HepG2 (cell line): ENCODE measurements around the gene SERPIND1. TPM values are rescaled to one million over a fixed set of nuclear protein-coding genes. Genes with fewer than 3 reads are reported as not detected.

Experiments used
- ATAC-seq: fragments of 200-7000 bp; cut with Tn5 transposase; 3 replicates; pipeline ENCODE4 v1.9.1; 2020; ENCODE audit warnings: mild to moderate bottlenecking, moderate library complexity
- BruUV-seq: library from RNA; stranded (reverse); fragments of 400-500 nt; replicated peaks from 2 replicates; lab custom pipeline; 2021; lab: Mats Ljungman, UMichigan
- CTCF ChIA-PET: fragments of 300-600 bp; formaldehyde crosslinking; extraction: SDS; loops from one replicate; lab custom pipeline; 2021; ENCODE audit warnings: low total read pairs, inconsistent platforms, low intra/inter-chr PET ratio; lab: Yijun Ruan, JAX
- POLR2A ChIA-PET: fragments of 350-600 bp; sonication (Branson Sonifier 250); formaldehyde crosslinking; loops from one replicate; lab custom pipeline; 2020; ENCODE audit warnings: antibody characterized with exemption, inconsistent platforms; lab: Yijun Ruan, JAX
- DNase-seq: peaks from one replicate; pipeline ENCODE4 v3.0.0-alpha.2; 2015; ENCODE audit warnings: low spot score
- FAIRE-seq: peaks from 3 replicates; lab custom pipeline; 2011; peaks lifted over from hg19 to GRCh38; lab: Jason Lieb, UNC
- H2AFZ ChIP-seq: one replicate; pipeline ENCODE4 v1.6.1; 2011; ENCODE audit warnings: low read length, inconsistent platforms
- H3K27ac ChIP-seq: fragments of 300-600 bp; 3 replicates; pipeline ENCODE4 v1.8.0; 2011; ENCODE audit warnings: mixed run types, mild to moderate bottlenecking, mixed read lengths, low read length, inconsistent platforms; ENCODE audit not compliant: insufficient read depth; ENCODE audit errors: extremely low read length
- H3K27me3 ChIP-seq, 2 experiments: fragments of 200-600 bp in 1 of 2; 2 replicates in 1 of 2; 3 replicates in 1 of 2; pipeline versions ENCODE4 v1.6.0 to v1.8.0; 2011; ENCODE audit warnings: low read length in 2 of 2, mild to moderate bottlenecking in 2 of 2, moderate library complexity in 2 of 2, inconsistent platforms in 1 of 2; ENCODE audit not compliant: insufficient read depth in 2 of 2, control insufficient read depth in 1 of 2
- H3K36me3 ChIP-seq, 2 experiments: fragments of 200-600 bp in 1 of 2; replicated peaks in 1 of 2; 2 replicates in 1 of 2; 3 replicates in 1 of 2; pipeline versions ENCODE4 v1.5.1 to v1.8.0; 2011; ENCODE audit warnings: low read length in 2 of 2, inconsistent platforms in 1 of 2; ENCODE audit not compliant: insufficient read depth in 2 of 2, control insufficient read depth in 1 of 2
- H3K4me1 ChIP-seq: 2 replicates; pipeline ENCODE4 v1.5.1; 2012; ENCODE audit warnings: low read length, inconsistent platforms; ENCODE audit not compliant: insufficient read depth
- H3K4me2 ChIP-seq: 2 replicates; pipeline ENCODE4 v1.6.0; 2011; ENCODE audit warnings: low read depth, low read length, inconsistent platforms
- H3K4me3 ChIP-seq, 3 experiments: fragments of 200-600 bp in 1 of 3; sonication (generic), shearing (Covaris generic) in 1 of 3; replicated peaks in 1 of 3; 2 replicates each; pipeline ENCODE4 v1.5.1; 2011 to 2016; ENCODE audit warnings: low read length in 3 of 3, inconsistent platforms in 2 of 3, low read depth in 2 of 3, mild to moderate bottlenecking in 2 of 3, control low read depth in 1 of 3, mixed read lengths in 1 of 3; ENCODE audit not compliant: insufficient read depth in 1 of 3
- H3K79me2 ChIP-seq: one replicate; pipeline ENCODE4 v1.6.1; 2011; ENCODE audit warnings: low read length, inconsistent platforms; ENCODE audit not compliant: insufficient read depth
- H3K9ac ChIP-seq: 2 replicates; pipeline ENCODE4 v1.6.0; 2011; ENCODE audit warnings: mild to moderate bottlenecking, low read depth, low read length, inconsistent platforms; ENCODE audit not compliant: insufficient read depth
- H3K9me3 ChIP-seq: 2 replicates; pipeline ENCODE4 v1.5.1; 2012; ENCODE audit warnings: mild to moderate bottlenecking, low read length
- H4K20me1 ChIP-seq: 2 replicates; pipeline ENCODE4 v1.6.0; 2011; ENCODE audit warnings: inconsistent platforms, mild to moderate bottlenecking, low read length, moderate library complexity; ENCODE audit not compliant: insufficient read depth
- DR1 ChIP-seq: sonication (generic); formaldehyde crosslinking; IDR thresholded peaks from 2 replicates; pipeline ENCODE4 v1.8.0; 2021; ENCODE audit warnings: mild to moderate bottlenecking, missing genetic modification reagents, inconsistent platforms
- PCBP1 ChIP-seq: fragments of 200-400 bp; formaldehyde crosslinking; IDR thresholded peaks from 2 replicates; pipeline ENCODE4 v1.6.1; 2017; ENCODE audit warnings: mild to moderate bottlenecking, low read depth, low read length, borderline replicate concordance
- RORA ChIP-seq: sonication (generic); formaldehyde crosslinking; IDR thresholded peaks from 2 replicates; pipeline ENCODE4 v1.5.0; 2020; ENCODE audit warnings: mild to moderate bottlenecking, missing genetic modification reagents, moderate library complexity
- SNRNP70 ChIP-seq: fragments of 200-400 bp; formaldehyde crosslinking; IDR thresholded peaks from 2 replicates; pipeline ENCODE4 v1.6.1; 2017; ENCODE audit warnings: mild to moderate bottlenecking, low read depth, low read length, moderate library complexity
- ZNF326 ChIP-seq: sonication (generic); formaldehyde crosslinking; IDR thresholded peaks from 2 replicates; pipeline ENCODE4 v1.4.0; 2020; ENCODE audit warnings: missing genetic modification reagents, borderline replicate concordance
- ZNF691 ChIP-seq: sonication (generic); formaldehyde crosslinking; IDR thresholded peaks from 2 replicates; pipeline ENCODE4 v1.4.0; 2020; ENCODE audit warnings: missing genetic modification reagents, low read depth, mild to moderate bottlenecking, borderline replicate concordance
- ZNF704 ChIP-seq: sonication (generic); formaldehyde crosslinking; IDR thresholded peaks from 2 replicates; pipeline ENCODE4 v1.8.1; 2023; ENCODE audit warnings: mild to moderate bottlenecking, inconsistent platforms, moderate library complexity, missing genetic modification reagents, borderline replicate concordance
- ZNF788 ChIP-seq: sonication (generic); formaldehyde crosslinking; IDR thresholded peaks from 2 replicates; pipeline ENCODE4 v1.5.0; 2020; ENCODE audit warnings: mild to moderate bottlenecking, missing genetic modification reagents, borderline replicate concordance
- ZNF850 ChIP-seq: sonication (generic); formaldehyde crosslinking; conservative IDR thresholded peaks from 2 replicates; pipeline ENCODE4 v1.9.0; 2021; ENCODE audit warnings: mild to moderate bottlenecking, missing genetic modification reagents
- WGBS: methylation state at CpG from one replicate; pipeline ENCODE4 v1.1.6; 2017; ENCODE audit warnings: low lambda C conversion rate; 5-methylcytosine and 5-hydroxymethylcytosine counted together
- in situ Hi-C: cut with HindIII; loops from 2 replicates; pipeline ENCODE4 v1.10.0; 2017; ENCODE audit warnings: low pct_unique_long_range_greater_than_20kb; ENCODE audit not compliant: extremely low pct_ligation_motif_present
- intact Hi-C: fragments of 100-400 bp; cut with micrococcal nuclease; formaldehyde crosslinking; loops from one replicate; pipeline ENCODE4 v1.10.0; 2022; ENCODE audit not compliant: unreplicated experiment
- polyA plus RNA-seq, 8 experiments: library from polyadenylated mRNA; depleted of rRNA in 3 of 8; stranded (reverse) in 7 of 8; unstranded in 1 of 8; fragments of >200 nt; fragmentation: Illumina TruSeq in 4 of 8; extraction: Trizol in 4 of 8; gene quantifications; 2 replicates each; pipeline versions ENCODE4 v1.2.1 to v1.2.3, GENCODE V29; 2011 to 2016; ENCODE audit warnings: low read depth in 4 of 8, missing spikeins in 1 of 8, mixed read lengths in 1 of 8; ENCODE audit not compliant: insufficient read depth in 1 of 8
- total RNA-seq, 5 experiments: library from RNA; depleted of rRNA; stranded (reverse); fragments of >200 nt; fragmentation: Illumina TruSeq; extraction: Trizol; gene quantifications; 2 replicates each; pipeline ENCODE4 v1.2.3, GENCODE V29; 2016; ENCODE audit warnings: low read depth in 1 of 5

The SERPIND1 gene
- total and polyA plus RNA-seq, 2 of the 13 experiments (the other 11 are each of a cell fraction or from before 2014, with no cell fraction given) = 111 to 350 TPM

GRCh38 chr22:20745119-20745518 lies 28.8 kb upstream of the SERPIND1 start:
- Histone ChIP-seq H2AFZ (no peak overlapping the region), H3K9me3 (no peaks in the 10 kb centered on the region), H3K4me2 (no peak overlapping the region), H3K36me3 (peaks cover 4 to 38% of the 10 kb centered on the region in 2 experiments; a peak in 3 of 5 replicates), H3K27ac (no peak overlapping the region), H3K4me1 (no peaks in the 10 kb centered on the region), H3K27me3 (no peaks in the 10 kb centered on the region), H4K20me1 (no peaks in the 10 kb centered on the region), H3K79me2 (no peaks in the 10 kb centered on the region), H3K4me3 (no peak overlapping the region), H3K9ac (no peak overlapping the region)
- in situ Hi-C loops (no loop called here), intact Hi-C loops (no loop called here)
- BruUV-seq = no TSS peak
- POLR2A ChIA-PET = no interaction called here
- no peak for ATAC-seq
- no peak for DNase-seq
- FAIRE-seq = no peak
- CTCF ChIA-PET = no interaction called here
- WGBS = 93% methylated on average over 3 of the region's 3 CpGs
- no peak for TF ChIP-seq ZNF788 (CRISPR knock-in tag)
- no peak for TF ChIP-seq ZNF326 (CRISPR knock-in tag)
- no peak for TF ChIP-seq ZNF704 (CRISPR knock-in tag)
- TF ChIP-seq PCBP1 = no peak
- TF ChIP-seq ZNF850 (CRISPR knock-in tag) = no peak
- TF ChIP-seq SNRNP70 = no peak
- no peak for TF ChIP-seq RORA (CRISPR knock-in tag)
- TF ChIP-seq DR1 (CRISPR knock-in tag) = no peak
- TF ChIP-seq ZNF691 = no peak
- TF ChIP-seq, all 625 proteins: peak for 0
